HG03196 (cell line): ENCODE results near the gene FREM3.
"Not testable (repeated sequence)": the region's sequence is repeated elsewhere in the genome, so short reads cannot be mapped to it uniquely, and the experiment has no call there.

Source experiments
- ATAC-seq: cut with Tn5 transposase; IDR thresholded peaks from one replicate; pipeline ENCODE4 v1.9.1; 2021; ENCODE audit not compliant: unreplicated experiment

FREM3 gene

GRCh38 chr4:143586080-143586479, 114.4 kb downstream of the FREM3 start:
- ATAC-seq: no peak

GRCh38 chr4:143585548-143585947, 114.9 kb downstream of the FREM3 start:
- ATAC-seq: no peak

GRCh38 chr4:143581331-143581946, 119.0 kb downstream of the FREM3 start:
- no peak for ATAC-seq

GRCh38 chr4:143575331-143575730, 125.1 kb downstream of the FREM3 start:
- no peak for ATAC-seq

GRCh38 chr4:143564472-143564871, 136.0 kb downstream of the FREM3 start:
- no peak for ATAC-seq

- ATAC-seq: peak; percentile 18
Measured at GRCh38 chr4:143559757-143560147, 140.7 kb downstream of the FREM3 start.

GRCh38 chr4:143558823-143559756, 141.4 kb downstream of the FREM3 start:
- peak; percentile 90 for ATAC-seq

GRCh38 chr4:143558286-143558685, 142.2 kb downstream of the FREM3 start:
- ATAC-seq: no peak

GRCh38 chr4:143555676-143556075, 144.8 kb downstream of the FREM3 start:
- no peak for ATAC-seq

GRCh38 chr4:143554728-143555597, 145.5 kb downstream of the FREM3 start:
- peak; percentile 43 for ATAC-seq

GRCh38 chr4:143549928-143550327, 150.5 kb downstream of the FREM3 start:
- no peak for ATAC-seq

- ATAC-seq: no peak
Measured at GRCh38 chr4:143539670-143540023, 160.8 kb downstream of the FREM3 start.

- ATAC-seq: no peak
Measured at GRCh38 chr4:143538979-143539669, 161.4 kb downstream of the FREM3 start.

- ATAC-seq: no peak
Measured at GRCh38 chr4:143531788-143532491, 168.5 kb downstream of the FREM3 start.

- no peak for ATAC-seq
Measured at GRCh38 chr4:143531380-143531779, 169.1 kb downstream of the FREM3 start.

- not testable (repeated sequence) for ATAC-seq
Measured at GRCh38 chr4:143528046-143528445, 172.4 kb downstream of the FREM3 start.
